ENCODE results near the gene ROR1.

Gene ROR1

GRCh38 chr1:64041371-64042131 is 267.7 kb downstream of the ROR1 start (continued):
- no peak for TF ChIP-seq ZBTB6 (tag by site-specific recombination; IDR thresholded peaks at IDR 0.05)
- TF ChIP-seq GLI2 (tag by site-specific recombination; IDR thresholded peaks at IDR 0.05; ENCODE audit: borderline replicate concordance, low read depth): no peak
- TF ChIP-seq PATZ1 (tag by site-specific recombination; IDR thresholded peaks at IDR 0.05): no peak
- no peak for TF ChIP-seq ZNF596 (tag by site-specific recombination; IDR thresholded peaks at IDR 0.05)
- no peak for TF ChIP-seq ZNF114 (tag by site-specific recombination; IDR thresholded peaks at IDR 0.05)
- TF ChIP-seq ZEB2 (tag by site-specific recombination; IDR thresholded peaks at IDR 0.05): no peak
- TF ChIP-seq KLF1 (tag by site-specific recombination; IDR thresholded peaks at IDR 0.05): 0 out of 2 replicates have a peak, but pooled peaks have one; percentile 38
- no peak for TF ChIP-seq ZNF623 (tag by site-specific recombination; IDR thresholded peaks at IDR 0.05)

GRCh38 chr1:64042331-64043100 is 268.7 kb downstream of the ROR1 start:
- no peak overlapping the region for H3K4me3 ChIP-seq (ENCODE audit: low read depth, low read length)
- H3K4me1 ChIP-seq (ENCODE audit: control insufficient read depth, insufficient read depth, low read length): peaks cover 47% of the 10 kb centered on the region
- ChIA-PET POLR2A (interaction anchor here (0.6 kb wide), 1 partner anchor 482 kb away, joined by 4 read pairs; no protein-coding TSS in a partner anchor), CTCF (no interaction called here)
- H3K27ac ChIP-seq (ENCODE audit: extremely low read depth, low read depth, low read length): no peak overlapping the region; the same call in 1 of the 2 replicates
- H3K9me3 ChIP-seq (ENCODE audit: control insufficient read depth, insufficient read depth, low read depth, low read length): no peaks in the 10 kb centered on the region
- no peaks in the 10 kb centered on the region for H3K36me3 ChIP-seq (ENCODE audit: control insufficient read depth in 2 of 2, insufficient read depth in 1 of 2, low read length in 2 of 2)
- TF ChIP-seq PRDM6 (tag by site-specific recombination; IDR thresholded peaks at IDR 0.05) (peak; percentile 89), PRDM4 (tag by site-specific recombination; IDR thresholded peaks at IDR 0.05) (no peak), YY1 (tag by site-specific recombination; IDR thresholded peaks at IDR 0.05) (no peak), PATZ1 (tag by site-specific recombination; IDR thresholded peaks at IDR 0.05) (0 out of 2 replicates have a peak, but pooled peaks have one; percentile 7), ZNF518A (tag by site-specific recombination; conservative IDR thresholded peaks at IDR 0.05; ENCODE audit: low read depth) (0 out of 2 replicates have a peak, but pooled peaks have one; percentile 27), ZNF660 (tag by site-specific recombination; IDR thresholded peaks at IDR 0.05) (peak; percentile 68; the same call in 1 of the 2 replicates), ZNF549 (tag by site-specific recombination; IDR thresholded peaks at IDR 0.05) (no peak), ZNF10 (tag by site-specific recombination; IDR thresholded peaks at IDR 0.05) (no peak), ZNF629 (tag by site-specific recombination; IDR thresholded peaks at IDR 0.05) (peak; percentile 68), IKZF3 (tag by site-specific recombination; IDR thresholded peaks at IDR 0.05) (0 out of 2 replicates have a peak, but pooled peaks have one; percentile 36), ZBTB17 (tag by site-specific recombination; IDR thresholded peaks at IDR 0.05) (peak; percentile 9; the same call in 1 of the 2 replicates), ZFP37 (tag by site-specific recombination; IDR thresholded peaks at IDR 0.05) (no peak)

Measured in HEK293 (cell line).